ENCODE results near the gene IGFBP3. TPM values are rescaled to one million over a fixed set of nuclear protein-coding genes. Genes with fewer than 3 reads are reported as not detected.
"Not testable (repeated sequence)": the region's sequence is repeated elsewhere in the genome, so short reads cannot be mapped to it uniquely, and the experiment has no call there.

Gene IGFBP3
- total RNA-seq, 1 experiment from 2014 or later, result 2.9 TPM

DNA sequence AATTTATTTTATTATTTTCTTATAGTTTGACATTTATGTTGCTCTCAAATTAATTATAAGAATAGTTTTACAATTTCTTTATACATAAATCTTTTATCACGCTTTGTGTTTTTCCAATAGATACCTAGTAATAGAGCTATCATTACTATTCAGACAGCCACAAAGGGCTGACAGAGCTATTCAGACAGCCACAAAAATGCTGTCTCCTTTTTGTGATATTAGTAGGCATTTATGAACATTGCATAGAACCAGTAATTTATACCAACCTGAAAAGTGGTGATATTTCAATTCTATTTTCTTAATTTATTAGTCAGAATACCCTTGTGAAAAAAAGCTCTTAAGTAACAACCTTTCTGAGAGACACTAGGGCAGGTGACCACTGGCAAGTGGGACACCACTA, 34.2 kb upstream of the IGFBP3 start (continued):
- TF ChIP-seq, protein P1, sequence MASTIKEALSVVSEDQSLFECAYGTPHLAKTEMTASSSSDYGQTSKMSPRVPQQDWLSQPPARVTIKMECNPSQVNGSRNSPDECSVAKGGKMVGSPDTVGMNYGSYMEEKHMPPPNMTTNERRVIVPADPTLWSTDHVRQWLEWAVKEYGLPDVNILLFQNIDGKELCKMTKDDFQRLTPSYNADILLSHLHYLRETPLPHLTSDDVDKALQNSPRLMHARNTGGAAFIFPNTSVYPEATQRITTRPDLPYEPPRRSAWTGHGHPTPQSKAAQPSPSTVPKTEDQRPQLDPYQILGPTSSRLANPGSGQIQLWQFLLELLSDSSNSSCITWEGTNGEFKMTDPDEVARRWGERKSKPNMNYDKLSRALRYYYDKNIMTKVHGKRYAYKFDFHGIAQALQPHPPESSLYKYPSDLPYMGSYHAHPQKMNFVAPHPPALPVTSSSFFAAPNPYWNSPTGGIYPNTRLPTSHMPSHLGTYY (CRISPR knock-in tag; IDR thresholded peaks at IDR 0.05), result no peak

DNA sequence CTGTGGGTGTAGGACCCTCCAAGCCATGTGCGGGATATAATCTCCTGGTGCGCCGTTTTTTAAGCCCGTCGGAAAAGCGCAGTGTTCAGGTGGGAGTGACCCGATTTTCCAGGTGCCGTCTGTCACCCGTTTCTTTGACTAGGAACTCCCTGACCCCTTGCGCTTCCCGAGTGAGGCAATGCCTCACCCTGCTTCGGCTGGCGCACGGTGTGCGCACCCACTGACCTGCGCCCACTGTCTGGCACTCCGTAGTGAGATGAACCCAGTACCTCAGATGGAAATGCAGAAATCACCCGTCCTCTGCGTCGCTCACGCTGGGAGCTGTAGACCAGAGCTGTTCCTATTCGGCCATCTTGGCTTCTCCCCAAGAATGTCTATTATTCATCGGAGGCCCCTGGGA, 32.0 kb upstream of the IGFBP3 start:
- ATAC-seq; DNase-seq (ENCODE audit: low spot score); POLR2A ChIA-PET; H3K4me1 Mint-ChIP-seq; H3K27ac Mint-ChIP-seq; H3K4me3 Mint-ChIP-seq; H3K27me3 Mint-ChIP-seq (ENCODE audit: low read depth); CTCF ChIA-PET: not testable (repeated sequence)
- Mint-ChIP-seq H3K9me3 (peaks cover 32% of the 10 kb centered on the region), H3K36me3 (peaks cover 24% of the 10 kb centered on the region)

DNA sequence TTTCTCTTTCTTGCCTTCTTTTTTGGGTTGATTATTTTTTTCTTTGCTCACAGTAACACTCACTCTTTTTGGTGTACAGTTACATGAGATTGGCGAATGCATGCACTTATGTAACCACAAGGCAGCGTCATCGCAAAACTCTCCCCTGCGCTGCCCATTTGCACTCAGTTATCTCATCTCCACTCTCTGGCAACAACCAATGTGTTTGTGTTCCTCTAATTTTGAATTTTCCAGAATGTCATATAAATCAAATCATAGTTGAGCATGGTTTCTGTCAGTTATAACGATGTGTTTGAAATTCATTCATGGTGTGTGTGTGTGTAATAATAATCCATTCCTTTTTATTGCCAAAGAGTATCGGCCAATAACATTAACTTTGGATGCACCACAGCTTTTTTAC, 23.0 kb upstream of the IGFBP3 start:
- TF ChIP-seq EMX1 (CRISPR knock-in tag; IDR thresholded peaks at IDR 0.05) (no peak), SP1 (CRISPR knock-in tag; conservative IDR thresholded peaks at IDR 0.05) (no peak), MXD4 (CRISPR knock-in tag; IDR thresholded peaks at IDR 0.05; ENCODE audit: borderline replicate concordance) (no peak), CBFB (CRISPR knock-in tag; IDR thresholded peaks at IDR 0.05; ENCODE audit: low read depth) (no peak), ZNF317 (CRISPR knock-in tag; IDR thresholded peaks at IDR 0.05; ENCODE audit: borderline replicate concordance, low read depth) (no peak), HMGA2 (CRISPR knock-in tag; IDR thresholded peaks at IDR 0.05) (no peak), TCF7 (CRISPR knock-in tag; IDR thresholded peaks at IDR 0.05; ENCODE audit: low read depth) (no peak), PRRX2 (CRISPR knock-in tag; IDR thresholded peaks at IDR 0.05) (no peak), NFATC4 (CRISPR knock-in tag; IDR thresholded peaks at IDR 0.05) (no peak)
- TF ChIP-seq, protein P2, sequence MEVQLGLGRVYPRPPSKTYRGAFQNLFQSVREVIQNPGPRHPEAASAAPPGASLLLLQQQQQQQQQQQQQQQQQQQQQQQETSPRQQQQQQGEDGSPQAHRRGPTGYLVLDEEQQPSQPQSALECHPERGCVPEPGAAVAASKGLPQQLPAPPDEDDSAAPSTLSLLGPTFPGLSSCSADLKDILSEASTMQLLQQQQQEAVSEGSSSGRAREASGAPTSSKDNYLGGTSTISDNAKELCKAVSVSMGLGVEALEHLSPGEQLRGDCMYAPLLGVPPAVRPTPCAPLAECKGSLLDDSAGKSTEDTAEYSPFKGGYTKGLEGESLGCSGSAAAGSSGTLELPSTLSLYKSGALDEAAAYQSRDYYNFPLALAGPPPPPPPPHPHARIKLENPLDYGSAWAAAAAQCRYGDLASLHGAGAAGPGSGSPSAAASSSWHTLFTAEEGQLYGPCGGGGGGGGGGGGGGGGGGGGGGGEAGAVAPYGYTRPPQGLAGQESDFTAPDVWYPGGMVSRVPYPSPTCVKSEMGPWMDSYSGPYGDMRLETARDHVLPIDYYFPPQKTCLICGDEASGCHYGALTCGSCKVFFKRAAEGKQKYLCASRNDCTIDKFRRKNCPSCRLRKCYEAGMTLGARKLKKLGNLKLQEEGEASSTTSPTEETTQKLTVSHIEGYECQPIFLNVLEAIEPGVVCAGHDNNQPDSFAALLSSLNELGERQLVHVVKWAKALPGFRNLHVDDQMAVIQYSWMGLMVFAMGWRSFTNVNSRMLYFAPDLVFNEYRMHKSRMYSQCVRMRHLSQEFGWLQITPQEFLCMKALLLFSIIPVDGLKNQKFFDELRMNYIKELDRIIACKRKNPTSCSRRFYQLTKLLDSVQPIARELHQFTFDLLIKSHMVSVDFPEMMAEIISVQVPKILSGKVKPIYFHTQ (CRISPR knock-in tag; IDR thresholded peaks at IDR 0.05), result no peak
- TF ChIP-seq, protein P3, sequence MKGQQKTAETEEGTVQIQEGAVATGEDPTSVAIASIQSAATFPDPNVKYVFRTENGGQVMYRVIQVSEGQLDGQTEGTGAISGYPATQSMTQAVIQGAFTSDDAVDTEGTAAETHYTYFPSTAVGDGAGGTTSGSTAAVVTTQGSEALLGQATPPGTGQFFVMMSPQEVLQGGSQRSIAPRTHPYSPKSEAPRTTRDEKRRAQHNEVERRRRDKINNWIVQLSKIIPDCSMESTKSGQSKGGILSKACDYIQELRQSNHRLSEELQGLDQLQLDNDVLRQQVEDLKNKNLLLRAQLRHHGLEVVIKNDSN (CRISPR knock-in tag; IDR thresholded peaks at IDR 0.05), result no peak
- TF ChIP-seq, protein P4, sequence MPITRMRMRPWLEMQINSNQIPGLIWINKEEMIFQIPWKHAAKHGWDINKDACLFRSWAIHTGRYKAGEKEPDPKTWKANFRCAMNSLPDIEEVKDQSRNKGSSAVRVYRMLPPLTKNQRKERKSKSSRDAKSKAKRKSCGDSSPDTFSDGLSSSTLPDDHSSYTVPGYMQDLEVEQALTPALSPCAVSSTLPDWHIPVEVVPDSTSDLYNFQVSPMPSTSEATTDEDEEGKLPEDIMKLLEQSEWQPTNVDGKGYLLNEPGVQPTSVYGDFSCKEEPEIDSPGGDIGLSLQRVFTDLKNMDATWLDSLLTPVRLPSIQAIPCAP (CRISPR knock-in tag; IDR thresholded peaks at IDR 0.05), result no peak
- TF ChIP-seq, protein P5, sequence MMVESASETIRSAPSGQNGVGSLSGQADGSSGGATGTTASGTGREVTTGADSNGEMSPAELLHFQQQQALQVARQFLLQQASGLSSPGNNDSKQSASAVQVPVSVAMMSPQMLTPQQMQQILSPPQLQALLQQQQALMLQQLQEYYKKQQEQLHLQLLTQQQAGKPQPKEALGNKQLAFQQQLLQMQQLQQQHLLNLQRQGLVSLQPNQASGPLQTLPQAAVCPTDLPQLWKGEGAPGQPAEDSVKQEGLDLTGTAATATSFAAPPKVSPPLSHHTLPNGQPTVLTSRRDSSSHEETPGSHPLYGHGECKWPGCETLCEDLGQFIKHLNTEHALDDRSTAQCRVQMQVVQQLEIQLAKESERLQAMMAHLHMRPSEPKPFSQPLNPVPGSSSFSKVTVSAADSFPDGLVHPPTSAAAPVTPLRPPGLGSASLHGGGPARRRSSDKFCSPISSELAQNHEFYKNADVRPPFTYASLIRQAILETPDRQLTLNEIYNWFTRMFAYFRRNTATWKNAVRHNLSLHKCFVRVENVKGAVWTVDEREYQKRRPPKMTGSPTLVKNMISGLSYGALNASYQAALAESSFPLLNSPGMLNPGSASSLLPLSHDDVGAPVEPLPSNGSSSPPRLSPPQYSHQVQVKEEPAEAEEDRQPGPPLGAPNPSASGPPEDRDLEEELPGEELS (CRISPR knock-in tag; IDR thresholded peaks at IDR 0.05), result no peak

More for the DNA sequence above, 23.0 kb upstream of the IGFBP3 start:
- Mint-ChIP-seq H3K36me3 (peaks cover 2% of the 10 kb centered on the region; the same call in 1 of the 2 replicates), H3K4me1 (no peaks in the 10 kb centered on the region), H3K27ac (no peak overlapping the region), H3K4me3 (no peak overlapping the region), H3K9me3 (peaks cover 11% of the 10 kb centered on the region), H3K27me3 (ENCODE audit: low read depth) (no peaks in the 10 kb centered on the region)
- CTCF ChIA-PET, result interaction anchor here (1.3 kb wide), 1 partner anchor 21 kb away, joined by 3 read pairs; no protein-coding TSS in a partner anchor
- ATAC-seq, result no peak
- no peak for DNase-seq (ENCODE audit: low spot score)
- POLR2A ChIA-PET, result no interaction called here
